Caco-2 (cell line): ENCODE measurements around the gene RBM27. TPM values are rescaled to one million over a fixed set of nuclear protein-coding genes. Genes with fewer than 3 reads are reported as not detected.
A peak's percentile ranks its signal among the peaks of the same experiment; 100 is the strongest.

ENCODE experiments used
- Bru-seq: library from RNA; stranded (reverse); fragments of 400-500 nt; gene quantifications from one replicate; lab custom pipeline; 2021; lab: Mats Ljungman, UMichigan
- BruChase-seq, 2 experiments: library from RNA; stranded (reverse); fragments of 400-500 nt; gene quantifications; one replicate each; lab custom pipeline; 2021; lab: Mats Ljungman, UMichigan
- BruUV-seq: library from RNA; stranded (reverse); fragments of 400-500 nt; replicated peaks from 2 replicates; lab custom pipeline; 2021; lab: Mats Ljungman, UMichigan
- CTCF ChIA-PET: fragments of 300-600 bp; sonication (Branson Sonifier 250); formaldehyde crosslinking; loops from one replicate; lab custom pipeline; 2022; ENCODE audit warnings: antibody characterized with exemption; lab: Charles Lee
- POLR2A ChIA-PET: fragments of 300-600 bp; sonication (Branson Sonifier 250); formaldehyde crosslinking; loops from one replicate; lab custom pipeline; 2022; ENCODE audit warnings: antibody characterized with exemption; lab: Charles Lee
- DNase-seq, 2 experiments: peaks; one replicate each; pipeline versions ENCODE4 v3.0.0 to v3.0.0-alpha.2; 2020 to 2022
- H3K27me3 ChIP-seq: replicated peaks from 2 replicates; pipeline ENCODE4 v1.6.0; 2011; ENCODE audit warnings: low read length; ENCODE audit not compliant: control insufficient read depth, insufficient read depth
- H3K36me3 ChIP-seq: 2 replicates; pipeline ENCODE4 v1.5.1; 2011; ENCODE audit warnings: low read length; ENCODE audit not compliant: control insufficient read depth, insufficient read depth
- H3K4me1 ChIP-seq: fragments of 250-450 bp; sonication (Bioruptor Pico); 2 replicates; pipeline ENCODE4 v1.5.1; 2020; ENCODE audit warnings: mild to moderate bottlenecking
- H3K4me3 ChIP-seq: 2 replicates; pipeline ENCODE4 v1.5.1; 2011; ENCODE audit warnings: low read depth, mild to moderate bottlenecking, control low read depth, low read length
- H3K9me3 ChIP-seq: fragments of 250-450 bp; sonication (Bioruptor Pico); 2 replicates; pipeline ENCODE4 v1.5.1; 2020; ENCODE audit warnings: mild to moderate bottlenecking, moderate library complexity
- H3K27ac Mint-ChIP-seq: one replicate; pipeline ENCODE4 v1.8.0; 2022; ENCODE audit warnings: mixed read lengths; ENCODE audit not compliant: unreplicated experiment
- H3K27me3 Mint-ChIP-seq: one replicate; pipeline ENCODE4 v1.8.0; 2022; ENCODE audit warnings: mixed read lengths; ENCODE audit not compliant: insufficient read depth, unreplicated experiment
- H3K36me3 Mint-ChIP-seq: one replicate; pipeline ENCODE4 v1.8.0; 2022; ENCODE audit warnings: mild to moderate bottlenecking, mixed read lengths; ENCODE audit not compliant: insufficient read depth, unreplicated experiment
- H3K4me1 Mint-ChIP-seq: one replicate; pipeline ENCODE4 v1.8.0; 2022; ENCODE audit warnings: low read depth, mixed read lengths; ENCODE audit not compliant: unreplicated experiment
- H3K4me3 Mint-ChIP-seq: one replicate; pipeline ENCODE4 v1.8.0; 2022; ENCODE audit warnings: mild to moderate bottlenecking, moderate library complexity, mixed read lengths; ENCODE audit not compliant: unreplicated experiment
- H3K9me3 Mint-ChIP-seq: one replicate; pipeline ENCODE4 v1.8.0; 2022; ENCODE audit warnings: mixed read lengths; ENCODE audit not compliant: unreplicated experiment
- intact Hi-C: fragments of 100-400 bp; cut with micrococcal nuclease; formaldehyde crosslinking; loops from one replicate; pipeline ENCODE4 v1.10.0; 2022; ENCODE audit not compliant: unreplicated experiment
- long read RNA-seq: library from polyadenylated mRNA; stranded (forward); transcript quantifications from one replicate; pipeline ENCODE4 v2.0.0, GENCODE V29; 2022
- total RNA-seq: library from RNA; stranded (reverse); gene quantifications from 2 replicates; pipeline ENCODE4 v1.2.3, GENCODE V29; 2022
- TF ChIP-seq, protein P1 (sequence below), 2 experiments: fragments of 200-600 bp in 1 of 2; IDR thresholded peaks; 1 replicate in 1 of 2; 2 replicates in 1 of 2; pipeline versions ENCODE4 v1.5.1 to v1.8.0; 2011 to 2022; ENCODE audit warnings: antibody characterized with exemption in 1 of 2, control low read depth in 1 of 2, inconsistent platforms in 1 of 2, low read depth in 1 of 2, low read length in 1 of 2, mild to moderate bottlenecking in 1 of 2, moderate library complexity in 1 of 2; ENCODE audit not compliant: insufficient read depth in 1 of 2, severe bottlenecking in 1 of 2, unreplicated experiment in 1 of 2

Gene RBM27, protein sequence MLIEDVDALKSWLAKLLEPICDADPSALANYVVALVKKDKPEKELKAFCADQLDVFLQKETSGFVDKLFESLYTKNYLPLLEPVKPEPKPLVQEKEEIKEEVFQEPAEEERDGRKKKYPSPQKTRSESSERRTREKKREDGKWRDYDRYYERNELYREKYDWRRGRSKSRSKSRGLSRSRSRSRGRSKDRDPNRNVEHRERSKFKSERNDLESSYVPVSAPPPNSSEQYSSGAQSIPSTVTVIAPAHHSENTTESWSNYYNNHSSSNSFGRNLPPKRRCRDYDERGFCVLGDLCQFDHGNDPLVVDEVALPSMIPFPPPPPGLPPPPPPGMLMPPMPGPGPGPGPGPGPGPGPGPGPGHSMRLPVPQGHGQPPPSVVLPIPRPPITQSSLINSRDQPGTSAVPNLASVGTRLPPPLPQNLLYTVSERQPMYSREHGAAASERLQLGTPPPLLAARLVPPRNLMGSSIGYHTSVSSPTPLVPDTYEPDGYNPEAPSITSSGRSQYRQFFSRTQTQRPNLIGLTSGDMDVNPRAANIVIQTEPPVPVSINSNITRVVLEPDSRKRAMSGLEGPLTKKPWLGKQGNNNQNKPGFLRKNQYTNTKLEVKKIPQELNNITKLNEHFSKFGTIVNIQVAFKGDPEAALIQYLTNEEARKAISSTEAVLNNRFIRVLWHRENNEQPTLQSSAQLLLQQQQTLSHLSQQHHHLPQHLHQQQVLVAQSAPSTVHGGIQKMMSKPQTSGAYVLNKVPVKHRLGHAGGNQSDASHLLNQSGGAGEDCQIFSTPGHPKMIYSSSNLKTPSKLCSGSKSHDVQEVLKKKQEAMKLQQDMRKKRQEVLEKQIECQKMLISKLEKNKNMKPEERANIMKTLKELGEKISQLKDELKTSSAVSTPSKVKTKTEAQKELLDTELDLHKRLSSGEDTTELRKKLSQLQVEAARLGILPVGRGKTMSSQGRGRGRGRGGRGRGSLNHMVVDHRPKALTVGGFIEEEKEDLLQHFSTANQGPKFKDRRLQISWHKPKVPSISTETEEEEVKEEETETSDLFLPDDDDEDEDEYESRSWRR
- total RNA-seq, result 23.9 and 24.3 TPM in 2 replicates
- percentile 95 among the genes with signal in this experiment for Bru-seq, nascent RNA
- percentile 100 among the genes with signal in this experiment for BruChase-seq, experiment 1, labeled RNA remaining after a 2-hour chase
- BruChase-seq, experiment 2, labeled RNA remaining after a 6-hour chase, result percentile 98 among the genes with signal in this experiment
- long read RNA-seq, full-length matches to known transcripts, result 5 of 13 reads
- long read RNA-seq, partial matches to known transcripts, result 0 of 13 reads
- long read RNA-seq, other reads (novel, unspliced or antisense), result 8 of 13 reads

DNA sequence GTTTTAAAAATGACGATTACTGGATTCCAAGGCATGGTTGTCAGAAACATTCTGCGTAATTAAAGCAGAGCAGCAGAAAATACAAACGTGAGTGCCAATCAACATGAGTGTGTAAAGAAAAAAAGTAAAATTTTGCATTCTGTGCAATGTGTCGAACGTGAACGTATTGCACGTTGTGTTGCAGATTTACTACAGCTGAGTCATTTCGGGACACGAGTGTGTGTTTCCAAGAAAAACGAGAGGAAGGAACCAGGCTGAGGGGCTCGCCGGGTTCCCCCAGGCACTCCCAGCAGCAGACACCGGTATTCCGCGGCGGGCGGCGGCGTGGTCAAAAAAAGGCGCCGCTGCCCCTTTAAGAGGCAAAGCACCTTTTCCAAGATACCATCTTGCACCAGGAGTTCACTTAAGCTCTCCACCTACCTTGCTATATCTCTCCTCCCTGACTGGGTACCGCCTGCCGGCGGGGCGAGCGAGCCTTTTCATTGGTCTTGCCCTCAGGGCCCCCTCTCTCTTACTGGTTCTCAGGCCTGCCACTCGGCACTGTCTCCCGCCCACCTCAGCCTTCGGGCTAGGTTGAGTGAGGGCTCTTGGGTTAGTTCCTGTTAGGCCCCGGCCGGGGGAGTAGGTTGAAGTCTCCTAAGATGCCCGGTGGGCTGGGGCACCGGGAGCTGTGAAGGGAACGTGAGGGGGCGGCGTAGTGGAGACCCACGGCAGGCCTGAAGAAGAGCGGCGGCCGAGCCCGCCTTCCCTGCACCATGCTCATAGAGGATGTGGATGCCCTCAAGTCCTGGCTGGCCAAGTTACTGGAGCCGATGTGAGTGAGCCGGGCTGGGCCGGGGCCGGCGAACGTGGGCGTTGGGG lies at the start of gene RBM27:
Gene RBM27 (plus strand): TSS at position 595 of the 861 bp plus-strand sequence. CDS start 161 bp downstream, at position 756.
- H3K9me3 ChIP-seq, result no peaks in the 10 kb centered on the region
- BruUV-seq, result no TSS peak
- peak; percentile 97 to 99 for DNase-seq
- intact Hi-C loops, result loop anchor here (1.0 kb wide), 2 partner anchors 21 to 221 kb away; partner anchors contain the start of gene LARS1
- Mint-ChIP-seq H3K27ac (no peak within 1 kb of the TSS), H3K9me3 (no peaks in the 10 kb centered on the region), H3K36me3 (no peaks in the 10 kb centered on the region), H3K27me3 (no peaks in the 10 kb centered on the region), H3K4me3 (no peak within 1 kb of the TSS), H3K4me1 (no peaks in the 10 kb centered on the region)
- TF ChIP-seq, protein P1, sequence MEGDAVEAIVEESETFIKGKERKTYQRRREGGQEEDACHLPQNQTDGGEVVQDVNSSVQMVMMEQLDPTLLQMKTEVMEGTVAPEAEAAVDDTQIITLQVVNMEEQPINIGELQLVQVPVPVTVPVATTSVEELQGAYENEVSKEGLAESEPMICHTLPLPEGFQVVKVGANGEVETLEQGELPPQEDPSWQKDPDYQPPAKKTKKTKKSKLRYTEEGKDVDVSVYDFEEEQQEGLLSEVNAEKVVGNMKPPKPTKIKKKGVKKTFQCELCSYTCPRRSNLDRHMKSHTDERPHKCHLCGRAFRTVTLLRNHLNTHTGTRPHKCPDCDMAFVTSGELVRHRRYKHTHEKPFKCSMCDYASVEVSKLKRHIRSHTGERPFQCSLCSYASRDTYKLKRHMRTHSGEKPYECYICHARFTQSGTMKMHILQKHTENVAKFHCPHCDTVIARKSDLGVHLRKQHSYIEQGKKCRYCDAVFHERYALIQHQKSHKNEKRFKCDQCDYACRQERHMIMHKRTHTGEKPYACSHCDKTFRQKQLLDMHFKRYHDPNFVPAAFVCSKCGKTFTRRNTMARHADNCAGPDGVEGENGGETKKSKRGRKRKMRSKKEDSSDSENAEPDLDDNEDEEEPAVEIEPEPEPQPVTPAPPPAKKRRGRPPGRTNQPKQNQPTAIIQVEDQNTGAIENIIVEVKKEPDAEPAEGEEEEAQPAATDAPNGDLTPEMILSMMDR (IDR thresholded peaks at IDR 0.05; ENCODE audit: insufficient read depth in 1 of 2, low read depth in 1 of 2, low read length in 1 of 2, severe bottlenecking in 1 of 2, unreplicated experiment in 1 of 2), result no peak
- CTCF ChIA-PET, result interaction anchor here (0.8 to 1.0 kb wide), 2 partner anchors 21 to 521 kb away, joined by 3 to 5 read pairs; partner anchors contain the start of gene LARS1
- H3K4me3 ChIP-seq, result peak within 1 kb of the TSS; percentile 77
- POLR2A ChIA-PET, result interaction anchor here (0.6 to 1.3 kb wide), 7 partner anchors 10 to 66 kb away, joined by 3 to 9 read pairs (median 5); partner anchors contain the start of gene LARS1
- no peaks in the 10 kb centered on the region for H3K36me3 ChIP-seq
- H3K27me3 ChIP-seq, result no peaks in the 10 kb centered on the region
- H3K4me1 ChIP-seq, result peaks cover 4% of the 10 kb centered on the region; the same call in 1 of the 2 replicates

DNA sequence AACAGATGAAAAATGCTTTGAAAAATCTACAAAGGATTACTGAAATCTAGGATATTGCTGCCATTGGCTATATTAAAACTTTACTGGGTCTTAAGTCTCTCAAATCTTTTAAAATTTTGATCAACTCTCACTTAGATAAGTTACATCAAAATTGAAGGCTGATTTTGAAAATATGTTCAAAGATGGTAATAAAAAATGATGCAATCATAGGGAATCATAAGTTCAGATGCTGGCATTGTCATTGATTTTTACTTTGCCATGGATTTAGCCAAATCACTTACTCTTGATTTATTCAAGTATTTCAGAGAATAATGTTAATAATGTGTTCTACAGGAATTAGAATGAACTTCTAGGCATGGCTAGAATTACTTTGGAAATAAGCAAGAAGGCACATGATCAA lies 45.1 kb upstream of the RBM27 start:
- no peaks in the 10 kb centered on the region for H3K4me1 Mint-ChIP-seq
- H3K36me3 Mint-ChIP-seq, result peaks cover 61% of the 10 kb centered on the region
- TF ChIP-seq, protein P1 (IDR thresholded peaks at IDR 0.05; ENCODE audit: insufficient read depth in 1 of 2, low read depth in 1 of 2, low read length in 1 of 2, severe bottlenecking in 1 of 2, unreplicated experiment in 1 of 2), result no peak
- no TSS peak for BruUV-seq
- no peak overlapping the region for H3K4me3 Mint-ChIP-seq
- intact Hi-C loops, result no loop called here
- Histone ChIP-seq H3K4me3 (no peak overlapping the region), H3K27me3 (no peaks in the 10 kb centered on the region), H3K9me3 (no peaks in the 10 kb centered on the region), H3K36me3 (no peaks in the 10 kb centered on the region; the same call in none of the 2 replicates), H3K4me1 (no peaks in the 10 kb centered on the region)
- CTCF ChIA-PET, result no interaction called here
- H3K27me3 Mint-ChIP-seq, result no peaks in the 10 kb centered on the region
- POLR2A ChIA-PET, result no interaction called here
- DNase-seq, result no peak
- no peaks in the 10 kb centered on the region for H3K9me3 Mint-ChIP-seq
- H3K27ac Mint-ChIP-seq, result no peak overlapping the region
